A549 (cell line): ENCODE data around the gene HIF1AN.

Experiments used
- ATOH8 ChIP-seq: fragments of 250-450 bp; sonication (Bioruptor Pico); IDR thresholded peaks from 2 replicates; pipeline ENCODE4 v1.5.0; 2020; ENCODE audit warnings: low read depth, mild to moderate bottlenecking, moderate library complexity
- CHD2 ChIP-seq: fragments of 150-350 bp; IDR thresholded peaks from 2 replicates; pipeline ENCODE4 v1.6.1; 2014; ENCODE audit warnings: low read length; ENCODE audit not compliant: partially characterized antibody
- POLR2A ChIP-seq: IDR thresholded peaks from 2 replicates; pipeline ENCODE4 v1.6.1; 2012; ENCODE audit warnings: mild to moderate bottlenecking, low read length
- SMC3 ChIP-seq: fragments of >200 bp; sonication (Bioruptor Twin); formaldehyde crosslinking; IDR thresholded peaks from 3 replicates; pipeline ENCODE4 v1.6.1; 2018; ENCODE audit warnings: inconsistent platforms
- USF2 ChIP-seq: fragments of 450-650 bp; IDR thresholded peaks from 2 replicates; pipeline ENCODE4 v1.6.1; 2014; ENCODE audit warnings: antibody characterized with exemption
- ZFP36 ChIP-seq: fragments of 450-650 bp; IDR thresholded peaks from 2 replicates; pipeline ENCODE4 v1.6.1; 2014; ENCODE audit warnings: borderline replicate concordance; ENCODE audit not compliant: partially characterized antibody
- TF ChIP-seq, protein P1 (sequence below): fragments of >200 bp; sonication (Bioruptor Twin); formaldehyde crosslinking; IDR thresholded peaks from 3 replicates; pipeline ENCODE4 v1.5.1; 2016
- TF ChIP-seq, protein P2 (sequence below): IDR thresholded peaks from 2 replicates; pipeline ENCODE4 v1.6.1; 2012

GRCh38 chr10:100501423-100501822 is 34.3 kb upstream of the HIF1AN start:
- TF ChIP-seq ATOH8 (CRISPR knock-in tag) (no peak), POLR2A (no peak), CHD2 (no peak), SMC3 (no peak), ZFP36 (no peak), USF2 (no peak)
- TF ChIP-seq, protein P1, sequence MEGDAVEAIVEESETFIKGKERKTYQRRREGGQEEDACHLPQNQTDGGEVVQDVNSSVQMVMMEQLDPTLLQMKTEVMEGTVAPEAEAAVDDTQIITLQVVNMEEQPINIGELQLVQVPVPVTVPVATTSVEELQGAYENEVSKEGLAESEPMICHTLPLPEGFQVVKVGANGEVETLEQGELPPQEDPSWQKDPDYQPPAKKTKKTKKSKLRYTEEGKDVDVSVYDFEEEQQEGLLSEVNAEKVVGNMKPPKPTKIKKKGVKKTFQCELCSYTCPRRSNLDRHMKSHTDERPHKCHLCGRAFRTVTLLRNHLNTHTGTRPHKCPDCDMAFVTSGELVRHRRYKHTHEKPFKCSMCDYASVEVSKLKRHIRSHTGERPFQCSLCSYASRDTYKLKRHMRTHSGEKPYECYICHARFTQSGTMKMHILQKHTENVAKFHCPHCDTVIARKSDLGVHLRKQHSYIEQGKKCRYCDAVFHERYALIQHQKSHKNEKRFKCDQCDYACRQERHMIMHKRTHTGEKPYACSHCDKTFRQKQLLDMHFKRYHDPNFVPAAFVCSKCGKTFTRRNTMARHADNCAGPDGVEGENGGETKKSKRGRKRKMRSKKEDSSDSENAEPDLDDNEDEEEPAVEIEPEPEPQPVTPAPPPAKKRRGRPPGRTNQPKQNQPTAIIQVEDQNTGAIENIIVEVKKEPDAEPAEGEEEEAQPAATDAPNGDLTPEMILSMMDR, result no peak
- TF ChIP-seq, protein P2, sequence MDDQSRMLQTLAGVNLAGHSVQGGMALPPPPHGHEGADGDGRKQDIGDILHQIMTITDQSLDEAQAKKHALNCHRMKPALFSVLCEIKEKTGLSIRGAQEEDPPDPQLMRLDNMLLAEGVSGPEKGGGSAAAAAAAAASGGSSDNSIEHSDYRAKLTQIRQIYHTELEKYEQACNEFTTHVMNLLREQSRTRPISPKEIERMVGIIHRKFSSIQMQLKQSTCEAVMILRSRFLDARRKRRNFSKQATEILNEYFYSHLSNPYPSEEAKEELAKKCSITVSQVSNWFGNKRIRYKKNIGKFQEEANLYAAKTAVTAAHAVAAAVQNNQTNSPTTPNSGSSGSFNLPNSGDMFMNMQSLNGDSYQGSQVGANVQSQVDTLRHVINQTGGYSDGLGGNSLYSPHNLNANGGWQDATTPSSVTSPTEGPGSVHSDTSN, result no peak
